EH (cell line): ENCODE data around the gene VPS35L.

Experiments used
- DNase-seq: peaks from one replicate; pipeline ENCODE4 v3.0.0-alpha.2; 2015; ENCODE audit warnings: low read depth

Gene VPS35L

GRCh38 chr16:19595043-19595767 lies 39.7 kb downstream of the VPS35L start:
- peak; percentile 83 for DNase-seq

DNA sequence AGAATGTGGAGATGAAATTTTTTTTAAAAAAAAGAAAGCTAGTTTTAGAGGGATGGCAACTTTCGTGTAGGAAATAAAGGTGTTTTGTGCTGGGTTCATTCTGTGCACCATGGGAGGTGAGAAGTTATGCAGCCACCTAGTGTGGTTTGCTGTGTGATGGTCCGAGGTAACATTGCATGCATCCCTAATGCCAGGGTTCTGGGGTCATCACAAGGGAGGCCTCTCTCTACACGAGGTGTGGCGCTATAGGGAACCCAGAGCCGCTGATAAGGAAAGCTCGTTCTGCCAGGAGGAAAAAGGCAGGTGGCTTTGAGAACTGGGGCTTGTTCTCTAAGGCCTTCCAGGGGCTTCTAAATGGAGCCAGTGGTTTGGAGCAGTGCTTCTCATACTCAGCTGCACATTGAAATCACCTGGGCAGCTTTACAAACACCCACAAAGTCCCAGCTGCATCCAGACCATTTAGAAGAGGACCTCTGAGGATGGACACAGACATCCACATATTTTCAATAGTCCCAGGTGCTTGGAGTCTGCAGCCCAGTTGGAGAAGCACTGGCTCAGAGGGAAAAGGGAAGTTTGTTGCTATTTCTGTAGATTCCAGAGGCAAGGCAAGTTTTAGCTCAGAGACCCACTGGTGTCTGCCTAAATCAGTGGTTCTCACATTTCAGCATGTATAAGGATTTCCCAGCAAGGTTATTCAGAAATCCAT lies 43.5 kb downstream of the VPS35L start:
- no peak for DNase-seq

GRCh38 chr16:19599968-19600716 lies 44.6 kb downstream of the VPS35L start:
- no peak for DNase-seq

GRCh38 chr16:19601083-19601976 lies 45.8 kb downstream of the VPS35L start:
- DNase-seq = peak; percentile 36

DNA sequence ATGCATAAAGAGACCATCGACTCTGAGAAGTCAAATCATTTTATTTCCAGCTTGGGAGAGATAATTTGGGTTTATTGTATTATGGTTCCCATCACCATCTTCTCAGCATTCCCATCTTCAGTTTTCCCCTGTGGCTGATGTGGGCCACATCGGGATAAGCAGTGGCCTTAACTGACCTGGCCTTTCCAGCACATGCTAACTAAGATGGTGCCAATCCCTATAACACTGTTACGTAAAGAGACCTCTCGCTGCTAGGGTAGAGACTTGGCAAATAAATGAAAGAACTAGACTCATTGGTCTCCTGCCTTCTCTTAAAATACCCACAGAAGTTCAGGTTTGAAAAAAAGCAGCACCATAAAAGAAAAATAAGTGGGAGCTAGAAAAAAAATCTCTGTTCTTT lies 49.4 kb downstream of the VPS35L start:
- no peak for DNase-seq

- DNase-seq = no peak
These were observed 50.2 kb downstream of the VPS35L start for GRCh38 chr16:19605701-19606100.

GRCh38 chr16:19607616-19608280 lies 52.2 kb downstream of the VPS35L start:
- DNase-seq = peak; percentile 71

DNA sequence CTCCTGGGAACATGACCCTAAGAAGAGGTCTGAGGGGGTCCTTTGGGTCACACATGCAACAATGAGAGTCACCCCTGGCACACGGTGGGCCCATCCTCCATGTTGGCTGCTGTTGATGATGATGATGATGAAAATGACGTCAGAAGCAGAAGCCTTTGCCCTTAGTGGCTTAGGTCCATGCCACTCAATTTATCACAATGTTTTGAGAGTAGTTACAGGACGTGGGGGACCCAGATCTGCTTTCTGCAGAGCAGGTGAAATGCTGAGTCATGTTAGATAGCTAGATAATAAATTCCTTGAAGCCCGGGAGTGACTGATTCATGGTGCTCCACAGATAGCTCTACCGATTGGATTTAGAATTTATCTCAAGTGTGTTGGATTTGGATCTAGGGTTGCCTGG lies 53.9 kb downstream of the VPS35L start:
- no peak for DNase-seq

DNA sequence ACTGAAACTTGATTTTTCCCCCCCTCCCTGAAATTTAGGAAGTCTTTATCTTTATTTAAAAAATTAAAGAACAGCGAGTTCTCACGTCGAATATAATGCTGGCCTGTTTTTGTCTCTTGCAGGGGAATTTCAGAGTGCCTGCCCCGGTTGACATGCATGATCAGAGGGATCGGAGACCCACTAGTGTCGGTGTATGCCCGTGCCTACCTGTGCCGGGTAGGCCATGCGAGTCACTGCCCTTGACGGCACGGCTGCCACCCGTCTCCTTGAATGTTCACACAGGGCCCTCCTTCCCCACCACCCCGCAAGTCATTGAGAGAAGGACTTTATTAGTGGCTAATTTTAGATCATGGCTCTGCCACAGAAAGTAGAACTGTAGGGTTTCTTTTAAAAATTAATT lies 54.7 kb downstream of the VPS35L start:
- DNase-seq = no peak

DNA sequence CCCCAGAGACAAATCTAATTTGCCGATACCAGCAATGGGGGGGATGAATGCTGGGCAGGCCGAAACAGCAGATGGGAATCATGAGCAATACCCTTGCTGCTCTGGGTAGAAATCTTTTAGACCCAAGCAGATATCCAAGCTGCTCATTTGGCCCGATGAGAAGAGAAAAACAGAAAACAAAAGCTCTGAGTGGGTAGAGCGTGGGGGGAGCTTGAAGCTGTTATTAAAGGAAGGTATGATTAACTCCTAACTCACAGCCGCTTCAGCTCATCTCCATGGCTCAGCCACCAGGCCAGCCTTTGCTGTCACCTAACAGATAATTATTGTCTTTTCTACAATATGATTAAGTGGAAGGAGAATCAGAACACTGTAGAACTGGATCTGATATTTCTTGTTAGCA lies 58.3 kb downstream of the VPS35L start:
- DNase-seq = peak; percentile 29

DNA sequence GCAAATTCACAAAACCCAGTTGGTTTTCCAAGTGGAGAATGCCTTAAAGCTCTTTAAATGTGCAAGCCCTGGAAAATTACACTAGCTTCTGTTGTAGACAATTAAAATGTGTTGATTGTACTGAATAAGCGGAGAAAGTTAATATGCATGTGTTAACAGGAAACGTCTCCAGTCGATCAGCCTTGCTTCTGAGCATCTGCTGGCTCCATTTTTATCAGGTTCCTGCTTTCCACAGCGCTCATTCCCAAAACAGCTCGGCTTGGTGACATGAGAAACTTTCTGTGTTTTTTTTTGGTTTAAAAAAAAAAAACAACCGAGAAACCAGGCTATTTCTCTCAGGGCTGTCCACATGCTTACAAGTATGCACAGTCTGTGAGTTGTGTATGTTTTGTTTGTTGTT lies 60.7 kb downstream of the VPS35L start:
- DNase-seq = no peak

GRCh38 chr16:19618876-19619275 lies 63.4 kb downstream of the VPS35L start:
- DNase-seq = no peak

- DNase-seq = no peak
These were observed 65.9 kb downstream of the VPS35L start for GRCh38 chr16:19621445-19621844.

DNA sequence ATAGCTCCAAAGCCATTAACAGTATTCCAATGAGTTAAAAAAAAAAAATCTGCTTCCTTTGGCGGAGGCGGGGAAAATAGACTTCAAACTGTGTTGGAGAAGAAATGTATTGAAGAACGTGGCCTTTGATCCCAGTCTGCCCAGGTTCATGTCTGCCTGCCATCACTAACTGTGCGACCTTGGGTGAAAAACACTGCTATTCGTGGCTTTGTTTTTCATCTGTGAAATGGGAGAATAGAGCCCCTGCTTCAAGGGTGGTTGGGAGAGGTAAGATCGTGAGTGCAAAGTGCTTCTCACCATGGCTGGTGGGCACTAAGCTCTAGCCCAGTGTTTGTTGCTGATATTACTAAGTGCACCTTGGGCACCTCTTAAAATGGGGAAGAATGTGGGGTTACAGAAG lies 69.5 kb downstream of the VPS35L start:
- DNase-seq = no peak

- DNase-seq = no peak
These were observed 81.1 kb downstream of the VPS35L start for GRCh38 chr16:19636436-19637267.

GRCh38 chr16:19639986-19640421 lies 84.5 kb downstream of the VPS35L start:
- no peak for DNase-seq

DNA sequence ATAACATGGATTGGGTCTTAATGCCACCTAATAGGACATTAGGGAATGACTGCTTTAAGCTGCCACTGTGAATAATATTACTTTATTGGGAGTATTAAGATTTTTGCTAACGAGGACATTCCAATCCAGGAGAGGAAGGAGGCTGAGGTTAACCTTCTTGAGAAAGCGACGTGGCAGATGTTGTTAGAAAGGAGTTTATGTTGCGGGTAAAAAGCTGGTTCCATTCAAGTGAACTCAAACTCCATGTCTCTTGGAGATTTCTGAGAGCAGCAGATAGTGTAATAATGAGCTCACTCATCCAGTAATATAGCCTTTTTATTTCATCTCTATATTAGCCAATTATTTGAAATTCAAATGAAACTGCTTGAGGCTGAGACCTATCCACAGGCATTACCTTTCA lies 87.0 kb downstream of the VPS35L start:
- DNase-seq = no peak

- DNase-seq = no peak
These were observed 89.4 kb downstream of the VPS35L start for GRCh38 chr16:19644877-19645276.

- peak; percentile 13 for DNase-seq
These were observed 90.1 kb downstream of the VPS35L start for GRCh38 chr16:19645557-19645981.

DNA sequence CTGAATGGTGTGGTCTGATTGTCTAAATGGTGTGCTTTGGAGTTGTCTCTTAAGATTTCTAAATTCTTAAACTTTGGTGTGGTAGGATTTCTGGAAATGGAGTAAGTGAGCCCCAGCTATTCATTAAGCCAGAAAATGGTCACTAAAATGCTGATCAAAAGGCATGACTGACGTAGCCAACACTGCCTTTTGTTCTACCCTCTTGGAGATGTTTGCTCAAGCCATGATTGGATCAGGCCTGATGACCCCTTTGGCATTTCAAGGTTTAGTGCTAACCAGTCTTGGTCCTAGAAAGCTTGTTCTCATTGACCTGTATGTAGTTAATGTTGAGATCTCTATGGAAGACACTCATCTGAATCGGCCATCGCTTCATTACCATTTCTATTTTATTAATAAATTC lies 94.5 kb downstream of the VPS35L start:
- no peak for DNase-seq
